CD4-positive, alpha-beta T cell treated with Interleukin-6 at 100 ng/mL for 8 hours (primary cell): ENCODE measurements around the gene ACER2.
"Not testable (repeated sequence)": the region's sequence is repeated elsewhere in the genome, so short reads cannot be mapped to it uniquely, and the experiment has no call there.

Source experiments
- DNase-seq: peaks from one replicate; pipeline ENCODE4 v3.0.0-alpha.2; 2020; ENCODE audit warnings: mixed read lengths, low spot score

The ACER2 gene

DNA sequence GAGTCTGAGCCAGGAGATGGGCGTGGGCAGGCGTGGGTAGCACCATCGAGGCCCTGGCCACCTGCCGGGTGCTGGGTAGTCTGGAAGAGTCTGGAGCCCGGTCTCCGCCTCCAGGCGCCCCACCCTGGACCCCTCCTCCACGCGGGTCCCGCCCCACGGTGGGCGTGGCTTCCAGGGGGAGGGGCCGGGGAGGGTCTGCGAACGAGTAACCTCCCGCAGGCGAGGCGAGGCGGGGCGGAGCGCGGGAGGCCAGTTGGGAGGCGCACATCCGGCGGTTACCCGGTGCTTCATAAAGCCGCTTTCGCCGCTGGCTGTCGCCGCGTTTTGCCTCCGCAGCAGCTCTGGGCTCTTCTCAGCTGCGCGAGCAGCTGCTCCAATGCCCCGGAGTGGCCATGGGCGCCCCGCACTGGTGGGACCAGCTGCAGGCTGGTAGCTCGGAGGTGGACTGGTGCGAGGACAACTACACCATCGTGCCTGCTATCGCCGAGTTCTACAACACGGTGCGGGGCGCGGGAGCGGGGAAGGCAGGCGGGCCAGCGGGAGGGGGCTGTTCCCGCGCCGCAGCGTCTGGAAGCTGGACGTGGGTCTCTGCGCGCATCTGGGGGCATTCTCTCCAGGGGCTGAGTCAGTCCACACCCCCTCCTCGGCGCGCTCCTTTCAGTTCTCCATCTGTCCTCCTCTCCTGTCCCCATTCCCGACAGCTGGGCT, at the start of gene ACER2:
TSS of gene ACER2 (plus strand) at position 317 of the 708 bp plus-strand sequence. CDS start at position 393, 76 bp downstream.
- peak; percentile 96 for DNase-seq

DNA sequence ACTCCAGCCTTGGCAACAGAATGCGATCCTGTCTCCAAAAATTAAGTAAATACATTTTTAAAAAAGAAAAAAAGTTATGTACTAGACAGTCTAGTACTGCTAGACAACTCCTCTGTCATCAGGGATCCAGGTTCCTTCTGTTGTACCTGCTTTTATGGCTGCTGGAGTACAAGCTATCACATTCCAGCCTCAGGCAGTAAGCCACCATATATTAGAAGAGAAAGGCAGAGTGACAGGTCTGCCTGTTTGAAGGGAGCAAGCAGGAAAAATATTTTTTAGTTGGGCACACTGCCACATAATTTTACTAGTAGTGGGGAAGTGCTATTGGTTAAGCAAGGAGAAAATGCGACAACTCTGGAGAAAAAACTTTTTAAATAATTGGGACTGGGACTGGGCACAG, 39.7 kb upstream of the ACER2 start:
- DNase-seq, result no peak

GRCh38 chr9:19371942-19372341, 36.9 kb upstream of the ACER2 start:
- no peak for DNase-seq

GRCh38 chr9:19372567-19372966, 36.2 kb upstream of the ACER2 start:
- no peak for DNase-seq

DNA sequence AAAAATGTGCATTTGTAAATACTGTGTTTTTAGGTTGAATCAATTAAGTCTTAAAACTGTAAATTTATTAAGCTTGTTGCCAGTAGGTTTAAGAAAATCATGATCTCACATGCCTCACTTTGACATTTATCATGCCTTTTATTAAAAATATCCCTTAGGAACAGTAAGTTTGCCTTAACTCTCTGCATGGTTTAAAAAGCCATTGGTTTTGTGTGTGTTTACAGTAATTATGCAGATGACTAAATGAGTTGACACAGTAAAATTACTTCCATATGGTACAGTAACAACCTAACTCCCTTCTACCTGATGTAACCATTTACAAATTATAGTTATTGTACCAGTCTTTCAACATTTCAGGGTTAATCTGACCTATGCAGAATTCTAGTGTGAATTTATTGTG, 35.3 kb upstream of the ACER2 start:
- DNase-seq, result no peak

DNA sequence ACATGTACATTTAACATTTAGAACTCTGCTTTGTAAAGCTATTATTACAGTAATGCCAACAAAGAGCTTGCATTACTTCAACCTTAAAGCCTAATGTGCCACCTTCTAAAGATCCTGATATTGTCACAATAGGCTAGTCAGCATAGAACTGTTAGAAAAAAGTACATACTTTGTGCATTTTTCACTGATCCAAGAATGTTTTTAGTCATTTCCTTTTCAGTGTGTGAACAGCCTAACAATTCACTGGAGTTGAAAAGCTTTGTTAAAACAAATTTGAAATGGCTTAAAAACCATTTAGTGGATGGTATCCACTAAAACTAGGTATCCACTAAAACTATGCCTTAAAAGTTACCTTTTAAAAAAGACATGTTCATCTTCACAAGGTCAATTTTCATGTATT, 33.3 kb upstream of the ACER2 start:
- DNase-seq, result no peak

GRCh38 chr9:19376931-19377330, 31.9 kb upstream of the ACER2 start:
- no peak for DNase-seq

DNA sequence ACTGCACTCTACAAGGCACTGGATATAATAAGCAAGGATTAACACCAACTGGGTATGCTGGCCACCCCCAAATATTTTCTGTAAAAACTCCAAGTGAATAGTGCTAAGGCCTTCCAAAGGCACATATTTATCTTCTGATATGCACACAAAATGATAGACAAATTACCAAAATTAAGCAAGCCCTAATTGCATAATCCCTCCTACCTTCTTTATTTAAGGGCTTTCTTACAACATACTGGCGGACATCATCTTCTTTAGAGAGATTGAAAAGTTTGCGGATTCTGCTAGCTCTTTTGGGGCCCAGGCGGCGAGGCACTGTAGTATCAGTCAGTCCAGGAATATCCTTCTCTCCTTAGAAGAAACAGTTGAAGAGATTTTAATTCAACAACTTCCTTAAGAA, 30.6 kb upstream of the ACER2 start:
- no peak for DNase-seq

DNA sequence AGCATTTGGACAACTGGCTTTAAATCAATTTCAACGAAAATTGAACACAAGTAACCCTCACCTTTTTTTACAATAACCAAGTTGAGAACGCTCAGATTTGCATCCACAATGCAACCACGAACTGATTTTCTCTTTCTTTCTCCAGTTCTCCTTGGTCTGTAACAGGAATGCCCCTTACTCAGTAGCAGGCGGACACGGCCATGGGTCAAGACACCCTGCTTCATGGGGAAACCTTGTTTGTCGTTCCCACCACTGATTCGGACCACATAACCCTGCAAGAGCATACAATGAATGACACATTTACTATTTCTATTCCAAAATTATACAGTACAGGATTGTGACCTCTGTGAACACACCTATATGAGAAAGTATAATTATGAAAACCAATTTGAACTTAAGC, 30.2 kb upstream of the ACER2 start:
- DNase-seq, result no peak

DNA sequence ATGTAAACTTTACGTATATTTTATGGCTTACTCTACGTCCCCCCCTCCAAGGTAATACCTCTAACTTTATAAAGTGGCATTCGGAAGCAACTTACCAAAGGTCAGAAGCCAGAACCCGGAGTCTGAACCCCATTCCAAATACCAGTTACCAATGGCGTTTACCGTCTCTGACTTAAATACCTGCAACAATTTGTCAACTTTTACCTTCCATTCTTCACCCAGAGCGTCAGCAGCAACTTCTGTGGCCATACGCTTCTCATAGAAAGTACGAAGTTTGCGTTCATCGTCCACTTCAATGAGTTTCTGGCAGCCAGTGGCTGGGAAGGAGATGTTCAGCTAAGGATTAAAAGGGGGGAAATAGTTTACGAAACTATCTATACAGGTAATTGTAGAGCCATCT, 29.5 kb upstream of the ACER2 start:
- DNase-seq, result no peak

- DNase-seq, result peak; percentile 41
Measured at GRCh38 chr9:19379697-19380046, 29.1 kb upstream of the ACER2 start.

- DNase-seq, result no peak
Measured at GRCh38 chr9:19380826-19381075, 28.1 kb upstream of the ACER2 start.

GRCh38 chr9:19381656-19382055, 27.2 kb upstream of the ACER2 start:
- no peak for DNase-seq

DNA sequence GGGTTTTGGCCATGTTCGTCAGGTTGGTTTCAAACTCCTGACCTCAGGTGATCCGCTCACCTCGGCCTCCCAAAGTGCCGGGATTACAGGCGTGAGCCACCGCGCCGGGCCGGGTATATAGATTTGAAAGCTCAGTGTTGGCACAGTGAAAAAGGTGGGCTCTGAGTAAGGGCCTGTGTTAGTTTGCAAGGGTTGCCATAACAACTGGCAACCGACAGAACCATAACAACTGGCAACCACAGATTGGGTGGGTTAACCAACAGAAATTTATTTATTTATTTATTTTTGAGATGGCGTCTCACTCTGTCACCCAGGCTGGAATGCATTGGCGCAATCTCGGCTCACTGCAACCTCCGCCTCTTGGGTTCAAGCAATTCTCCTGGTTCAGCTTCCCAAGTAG, 23.6 kb upstream of the ACER2 start:
- DNase-seq, result not testable (repeated sequence)

GRCh38 chr9:19385786-19386501, 22.9 kb upstream of the ACER2 start:
- no peak for DNase-seq

DNA sequence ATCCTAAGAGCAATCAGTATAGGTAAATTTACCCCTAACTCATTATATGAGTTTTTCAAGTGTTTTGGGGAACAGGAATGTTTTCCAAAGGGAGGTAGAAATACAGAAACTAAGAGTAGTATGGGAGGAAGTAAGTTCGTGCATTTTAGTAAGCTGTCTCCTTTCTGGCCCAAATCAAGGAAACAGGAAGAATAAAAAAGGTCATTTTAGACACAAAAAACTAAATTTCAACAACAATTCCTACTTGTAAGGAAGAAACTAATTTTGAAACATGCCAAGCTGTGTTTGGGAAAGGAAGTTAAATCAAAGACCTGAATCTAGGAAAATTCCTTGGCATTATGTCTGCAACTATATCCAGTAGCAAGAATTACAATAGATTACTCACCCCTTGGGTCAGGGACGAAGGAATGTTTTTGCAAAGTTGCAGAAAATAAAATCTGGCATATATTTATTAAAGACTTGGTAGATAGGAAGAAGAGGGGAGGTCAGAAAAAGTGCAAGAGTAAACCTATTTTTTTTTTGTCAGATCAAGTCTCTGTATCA, 22.2 kb upstream of the ACER2 start:
- no peak for DNase-seq

GRCh38 chr9:19387317-19387716, 21.5 kb upstream of the ACER2 start:
- no peak for DNase-seq

DNA sequence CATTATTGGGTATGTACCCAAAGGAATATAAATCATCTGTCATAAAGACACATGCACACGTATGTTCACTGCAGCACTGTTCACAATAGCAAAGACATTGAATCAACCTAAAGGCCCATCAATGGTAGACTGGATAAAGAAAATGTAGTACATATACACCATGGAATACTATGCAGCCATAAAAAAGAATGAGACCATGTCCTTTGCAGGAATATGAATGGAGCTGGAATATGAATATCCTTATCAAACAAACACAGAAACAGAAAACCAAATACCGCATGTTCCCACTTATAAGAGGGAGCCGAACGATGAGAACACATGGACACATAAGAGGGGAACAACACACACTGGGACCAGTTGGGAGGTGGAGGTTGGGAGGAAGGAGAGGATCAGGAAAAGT, 19.3 kb upstream of the ACER2 start:
- not testable (repeated sequence) for DNase-seq

GRCh38 chr9:19397845-19398244, 11.0 kb upstream of the ACER2 start:
- DNase-seq, result no peak

- DNase-seq, result not testable (repeated sequence)
Measured at GRCh38 chr9:19403231-19403630, 5.6 kb upstream of the ACER2 start.

DNA sequence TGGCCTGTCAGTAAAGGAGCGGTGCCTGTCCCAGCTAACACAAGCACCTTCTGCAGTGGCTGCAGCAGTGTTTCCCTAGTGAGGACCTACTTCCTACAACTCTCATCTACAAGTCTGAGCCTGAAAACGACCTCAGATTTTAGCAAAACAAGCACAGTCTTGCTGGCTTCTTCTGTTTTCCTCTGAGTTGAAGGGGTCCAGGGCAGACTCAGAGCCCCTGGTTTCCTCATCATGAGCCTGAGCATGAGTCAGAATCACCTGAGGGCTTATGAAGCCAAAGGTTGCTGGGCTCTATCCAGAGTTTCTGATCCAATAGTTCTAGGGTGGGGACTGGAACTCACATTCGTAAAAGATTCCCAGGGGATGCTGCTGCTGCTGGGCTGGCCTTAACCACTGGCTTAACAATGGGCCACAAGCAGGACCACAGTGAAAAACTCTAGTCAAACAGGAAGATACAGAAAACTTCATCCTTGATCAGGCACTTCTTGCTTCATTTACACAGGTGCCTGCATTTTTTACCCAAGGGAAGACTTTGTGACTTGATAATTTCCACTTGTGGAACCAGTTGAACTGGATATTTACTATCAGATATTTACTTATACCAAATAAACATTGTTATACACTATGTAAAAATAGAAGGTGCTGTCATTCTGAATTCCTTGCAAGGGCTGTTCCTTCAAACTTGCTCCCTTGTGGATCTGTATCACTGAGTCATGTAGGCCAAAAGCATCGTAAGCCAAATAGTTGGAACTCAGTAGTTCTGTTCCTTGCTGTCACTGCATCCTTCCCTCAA, 4.3 kb upstream of the ACER2 start:
- no peak for DNase-seq

DNA sequence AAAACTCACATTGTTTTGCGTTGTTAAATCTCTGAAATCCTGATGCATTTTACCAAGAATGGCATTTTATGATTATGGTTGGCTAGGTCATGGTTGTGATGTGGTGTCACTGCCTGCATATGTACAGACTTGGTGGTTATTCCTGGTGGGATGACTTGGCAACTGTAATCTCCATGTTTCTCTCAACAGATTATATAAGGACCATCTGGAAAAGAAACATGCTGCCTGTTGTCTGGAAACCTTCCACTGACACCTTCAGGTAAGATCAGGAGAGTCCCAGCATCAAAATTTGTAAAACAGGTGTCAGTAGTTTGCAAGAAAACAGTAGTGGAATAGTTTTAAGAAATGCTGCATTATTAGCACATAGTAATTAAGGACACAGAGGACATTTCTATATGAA, 3.0 kb upstream of the ACER2 start:
- no peak for DNase-seq

GRCh38 chr9:19408316-19408692, 505 bp upstream of the ACER2 start:
- DNase-seq, result peak; percentile 6
